Keratinocyte (primary cell): Measurements from ENCODE around the gene S100A7A. TPM values are rescaled to one million over a fixed set of nuclear protein-coding genes. Genes with fewer than 3 reads are reported as not detected.

ENCODE experiments used
- DNase-seq: peaks from one replicate; pipeline ENCODE4 v3.0.0-alpha.2; 2011; ENCODE audit warnings: low read depth, missing footprints, low spot score
- FAIRE-seq: peaks from 2 replicates; lab custom pipeline; 2011; peaks lifted over from hg19 to GRCh38; lab: Jason Lieb, UNC
- H2AFZ ChIP-seq: 2 replicates; pipeline ENCODE4 v1.6.0; 2012; ENCODE audit warnings: low read length, control low read depth, inconsistent platforms; ENCODE audit not compliant: control insufficient read depth
- H3K27ac ChIP-seq: 2 replicates; pipeline ENCODE4 v1.5.1; 2011; ENCODE audit warnings: low read length; ENCODE audit not compliant: control insufficient read depth, insufficient read depth
- H3K27me3 ChIP-seq: 3 replicates; pipeline ENCODE4 v1.6.0; 2011; ENCODE audit warnings: low read length; ENCODE audit not compliant: control insufficient read depth, insufficient read depth; ENCODE audit errors: extremely low read depth
- H3K36me3 ChIP-seq, 2 experiments: 2 replicates in 1 of 2; 3 replicates in 1 of 2; pipeline ENCODE4 v1.5.1; 2011; ENCODE audit warnings: low read length in 2 of 2, mild to moderate bottlenecking in 1 of 2; ENCODE audit not compliant: control insufficient read depth in 2 of 2, insufficient read depth in 2 of 2; ENCODE audit errors: extremely low read depth in 1 of 2
- H3K4me1 ChIP-seq: 3 replicates; pipeline ENCODE4 v1.5.1; 2011; ENCODE audit warnings: low read length; ENCODE audit not compliant: control insufficient read depth, insufficient read depth; ENCODE audit errors: extremely low read depth
- H3K4me2 ChIP-seq: 3 replicates; pipeline ENCODE4 v1.6.0; 2011; ENCODE audit warnings: low read depth, low read length; ENCODE audit not compliant: control insufficient read depth, insufficient read depth; ENCODE audit errors: extremely low read depth
- H3K4me3 ChIP-seq, 3 experiments: fragments of 200-600 bp in 1 of 3; sonication (generic) in 1 of 3; 2 replicates in 2 of 3; 3 replicates in 1 of 3; pipeline ENCODE4 v1.5.1; 2011 to 2016; ENCODE audit warnings: low read length in 3 of 3, mild to moderate bottlenecking in 3 of 3, control low read depth in 2 of 3, inconsistent platforms in 1 of 3, low read depth in 1 of 3, mixed read lengths in 1 of 3, mixed run types in 1 of 3, moderate library complexity in 1 of 3; ENCODE audit not compliant: control insufficient read depth in 2 of 3, insufficient read depth in 2 of 3; ENCODE audit errors: extremely low read depth in 1 of 3
- H3K79me2 ChIP-seq: 2 replicates; pipeline ENCODE4 v1.6.0; 2012; ENCODE audit warnings: low read length; ENCODE audit not compliant: control insufficient read depth, insufficient read depth
- H3K9ac ChIP-seq: 3 replicates; pipeline ENCODE4 v1.6.0; 2011; ENCODE audit warnings: low read length; ENCODE audit not compliant: control insufficient read depth, insufficient read depth; ENCODE audit errors: extremely low read depth
- H3K9me1 ChIP-seq: 3 replicates; pipeline ENCODE4 v1.6.0; 2011; ENCODE audit warnings: low read length; ENCODE audit not compliant: control insufficient read depth, insufficient read depth; ENCODE audit errors: extremely low read depth
- H3K9me3 ChIP-seq: 2 replicates; pipeline ENCODE4 v1.5.1; 2012; ENCODE audit warnings: low read depth, low read length; ENCODE audit not compliant: control insufficient read depth
- H4K20me1 ChIP-seq: 3 replicates; pipeline ENCODE4 v1.6.0; 2011; ENCODE audit warnings: low read length; ENCODE audit not compliant: control insufficient read depth, insufficient read depth; ENCODE audit errors: extremely low read depth
- EZH2 ChIP-seq: IDR thresholded peaks from one replicate; pipeline ENCODE4 v1.6.1; 2012; ENCODE audit warnings: inconsistent platforms, mild to moderate bottlenecking, low read length, moderate library complexity
- dilution Hi-C: fragments of 300-500 bp; cut with MboI; formaldehyde crosslinking; loops from one replicate; pipeline ENCODE4 v1.7.0; 2020; ENCODE audit warnings: low sequenced_read_pairs; ENCODE audit not compliant: extremely low pct_ligation_motif_present
- polyA plus RNA-seq, 5 experiments: library from polyadenylated mRNA; depleted of rRNA in 3 of 5; stranded (reverse) in 3 of 5; stranded (forward) in 1 of 5; unstranded in 1 of 5; fragments of >200 nt; gene quantifications; 1 replicate in 1 of 5; 2 replicates in 3 of 5; 3 replicates in 1 of 5; pipeline versions ENCODE4 v1.2.1 to v1.2.3, GENCODE V29; 2011 to 2012; ENCODE audit warnings: missing spikeins in 2 of 5, low read depth in 1 of 5, low replicate concordance in 1 of 5
- TF ChIP-seq, protein P1 (sequence below), 3 experiments: IDR thresholded peaks in 1 of 3; conservative IDR thresholded peaks in 1 of 3; optimal IDR thresholded peaks in 1 of 3; 2 replicates in 2 of 3; 3 replicates in 1 of 3; pipeline versions ENCODE3 to v1.5.1; 2011; ENCODE audit warnings: low read length in 3 of 3, mild to moderate bottlenecking in 3 of 3, moderate library complexity in 2 of 3, control low read depth in 1 of 3, inconsistent platforms in 1 of 3; ENCODE audit not compliant: insufficient read depth in 2 of 3; ENCODE audit errors: extremely low read depth in 1 of 3

S100A7A gene
- polyA plus RNA-seq, 1 donor (not counting 4 experiments of a cell fraction or from before 2014, with no cell fraction given): not detected

DNA sequence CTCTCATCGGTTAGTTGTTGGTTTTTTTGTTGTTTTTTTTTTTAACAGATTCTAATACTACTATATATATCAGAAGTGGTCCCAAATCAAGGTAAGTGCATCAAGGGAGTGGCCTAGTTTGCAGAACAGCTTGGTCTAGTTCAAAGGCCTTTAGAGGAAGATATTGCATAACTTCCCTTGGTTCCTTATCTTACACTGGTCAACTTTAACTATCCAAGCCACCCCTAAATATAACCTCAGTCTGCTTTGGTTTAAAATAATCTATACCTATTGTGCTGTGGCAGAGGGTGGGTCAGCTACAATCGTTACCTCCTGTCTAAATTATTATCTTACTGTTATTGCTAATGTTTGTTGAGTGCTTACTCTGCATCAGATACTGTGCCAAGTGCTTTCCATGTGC lies 47.8 kb upstream of the S100A7A start:
- no peaks in the 10 kb centered on the region for H4K20me1 ChIP-seq
- H3K4me2 ChIP-seq: no peak overlapping the region
- no peaks in the 10 kb centered on the region for H3K79me2 ChIP-seq
- no peaks in the 10 kb centered on the region for H3K9me1 ChIP-seq
- TF ChIP-seq EZH2: no peak
- TF ChIP-seq, protein P1, sequence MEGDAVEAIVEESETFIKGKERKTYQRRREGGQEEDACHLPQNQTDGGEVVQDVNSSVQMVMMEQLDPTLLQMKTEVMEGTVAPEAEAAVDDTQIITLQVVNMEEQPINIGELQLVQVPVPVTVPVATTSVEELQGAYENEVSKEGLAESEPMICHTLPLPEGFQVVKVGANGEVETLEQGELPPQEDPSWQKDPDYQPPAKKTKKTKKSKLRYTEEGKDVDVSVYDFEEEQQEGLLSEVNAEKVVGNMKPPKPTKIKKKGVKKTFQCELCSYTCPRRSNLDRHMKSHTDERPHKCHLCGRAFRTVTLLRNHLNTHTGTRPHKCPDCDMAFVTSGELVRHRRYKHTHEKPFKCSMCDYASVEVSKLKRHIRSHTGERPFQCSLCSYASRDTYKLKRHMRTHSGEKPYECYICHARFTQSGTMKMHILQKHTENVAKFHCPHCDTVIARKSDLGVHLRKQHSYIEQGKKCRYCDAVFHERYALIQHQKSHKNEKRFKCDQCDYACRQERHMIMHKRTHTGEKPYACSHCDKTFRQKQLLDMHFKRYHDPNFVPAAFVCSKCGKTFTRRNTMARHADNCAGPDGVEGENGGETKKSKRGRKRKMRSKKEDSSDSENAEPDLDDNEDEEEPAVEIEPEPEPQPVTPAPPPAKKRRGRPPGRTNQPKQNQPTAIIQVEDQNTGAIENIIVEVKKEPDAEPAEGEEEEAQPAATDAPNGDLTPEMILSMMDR (optimal IDR thresholded peaks at IDR 0.05 in 1 of 3, IDR thresholded peaks at IDR 0.05 in 1 of 3, conservative IDR thresholded peaks at IDR 0.05 in 1 of 3; ENCODE audit: extremely low read depth in 1 of 3, insufficient read depth in 2 of 3, low read length in 3 of 3): no peak
- no peak overlapping the region for H3K27ac ChIP-seq
- H3K36me3 ChIP-seq: no peaks in the 10 kb centered on the region
- no peak overlapping the region for H3K9ac ChIP-seq
- no peak for FAIRE-seq
- H2AFZ ChIP-seq: no peak overlapping the region
- no peak overlapping the region for H3K4me3 ChIP-seq
- H3K4me1 ChIP-seq: peaks cover 32% of the 10 kb centered on the region
- H3K9me3 ChIP-seq: no peaks in the 10 kb centered on the region
- dilution Hi-C loops: no loop called here
- H3K27me3 ChIP-seq: no peaks in the 10 kb centered on the region
- no peak for DNase-seq

DNA sequence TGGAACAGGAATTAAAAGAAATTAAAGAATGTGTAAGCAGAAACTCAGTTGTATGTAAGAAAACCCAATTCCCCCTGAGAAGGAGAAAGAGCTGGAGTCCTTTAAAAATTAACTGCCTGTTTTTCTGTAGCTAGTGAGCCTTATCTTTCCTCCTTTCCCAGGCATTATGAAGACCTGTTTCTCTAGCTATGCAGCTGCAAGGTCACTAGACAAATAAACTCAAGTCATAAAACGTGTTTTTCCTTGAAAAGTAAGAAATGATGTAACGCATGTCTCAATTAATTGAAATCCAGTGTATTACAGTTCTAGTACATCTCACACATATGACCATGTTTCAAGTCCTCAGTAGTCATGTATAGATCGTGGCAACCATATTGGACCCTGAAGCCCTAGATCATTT lies 46.2 kb upstream of the S100A7A start:
- Histone ChIP-seq H3K9me1 (no peaks in the 10 kb centered on the region), H3K4me1 (peaks cover 20% of the 10 kb centered on the region), H4K20me1 (no peaks in the 10 kb centered on the region), H3K27ac (no peak overlapping the region), H3K9me3 (no peaks in the 10 kb centered on the region), H3K36me3 (no peaks in the 10 kb centered on the region), H3K4me2 (no peak overlapping the region), H3K4me3 (no peak overlapping the region), H3K27me3 (no peaks in the 10 kb centered on the region), H2AFZ (no peak overlapping the region), H3K79me2 (no peaks in the 10 kb centered on the region), H3K9ac (no peak overlapping the region)
- FAIRE-seq (no peak), DNase-seq (no peak)
- dilution Hi-C loops: no loop called here
- no peak for TF ChIP-seq EZH2
- TF ChIP-seq, protein P1 (optimal IDR thresholded peaks at IDR 0.05 in 1 of 3, IDR thresholded peaks at IDR 0.05 in 1 of 3, conservative IDR thresholded peaks at IDR 0.05 in 1 of 3; ENCODE audit: extremely low read depth in 1 of 3, insufficient read depth in 2 of 3, low read length in 3 of 3): no peak
